UCSD-AML1 (cell line): ENCODE measurements around the gene SLC12A3.

ENCODE experiments used
- DNase-seq: peaks from one replicate; lab custom pipeline; 2025; ENCODE audit not compliant: unreplicated experiment; lab: John Stamatoyannopoulos, UW

Gene SLC12A3

GRCh38 chr16:56864960-56865359 lies at the start of gene SLC12A3:
Gene SLC12A3, plus strand, starts transcription at chr16:56865207. Its CDS starts 29 bp downstream, at chr16:56865236.
- DNase-seq = no peak

- DNase-seq = no peak
Observed at GRCh38 chr16:56815721-56816120, 49.3 kb upstream of the SLC12A3 start.

- no peak for DNase-seq
Observed at GRCh38 chr16:56817056-56817455, 48.0 kb upstream of the SLC12A3 start.

- DNase-seq = no peak
Observed at GRCh38 chr16:56817938-56818337, 47.1 kb upstream of the SLC12A3 start.

- DNase-seq = no peak
Observed at GRCh38 chr16:56823081-56823733, 41.8 kb upstream of the SLC12A3 start.

- DNase-seq = no peak
Observed at GRCh38 chr16:56824331-56824730, 40.7 kb upstream of the SLC12A3 start.

- DNase-seq = no peak
Observed at GRCh38 chr16:56824804-56825203, 40.2 kb upstream of the SLC12A3 start.

GRCh38 chr16:56825826-56826225 lies 39.2 kb upstream of the SLC12A3 start:
- DNase-seq = no peak

GRCh38 chr16:56828647-56829046 lies 36.4 kb upstream of the SLC12A3 start:
- DNase-seq = no peak

- DNase-seq = no peak
Observed at GRCh38 chr16:56830669-56831068, 34.3 kb upstream of the SLC12A3 start.

GRCh38 chr16:56832768-56833167 lies 32.2 kb upstream of the SLC12A3 start:
- DNase-seq = no peak

- DNase-seq = no peak
Observed at GRCh38 chr16:56833243-56833970, 31.6 kb upstream of the SLC12A3 start.

GRCh38 chr16:56835320-56835719 lies 29.7 kb upstream of the SLC12A3 start:
- no peak for DNase-seq

GRCh38 chr16:56836410-56837230 lies 28.4 kb upstream of the SLC12A3 start:
- DNase-seq = no peak

GRCh38 chr16:56838622-56839337 lies 26.2 kb upstream of the SLC12A3 start:
- no peak for DNase-seq

GRCh38 chr16:56841233-56841632 lies 23.8 kb upstream of the SLC12A3 start:
- DNase-seq = no peak

- DNase-seq = no peak
Observed at GRCh38 chr16:56841659-56842058, 23.3 kb upstream of the SLC12A3 start.

- no peak for DNase-seq
Observed at GRCh38 chr16:56842133-56842532, 22.9 kb upstream of the SLC12A3 start.

- DNase-seq = no peak
Observed at GRCh38 chr16:56844056-56844455, 21.0 kb upstream of the SLC12A3 start.

- DNase-seq = no peak
Observed at GRCh38 chr16:56847173-56847910, 17.7 kb upstream of the SLC12A3 start.
